Measurements from ENCODE around the gene RBM3.

The RBM3 gene

DNA sequence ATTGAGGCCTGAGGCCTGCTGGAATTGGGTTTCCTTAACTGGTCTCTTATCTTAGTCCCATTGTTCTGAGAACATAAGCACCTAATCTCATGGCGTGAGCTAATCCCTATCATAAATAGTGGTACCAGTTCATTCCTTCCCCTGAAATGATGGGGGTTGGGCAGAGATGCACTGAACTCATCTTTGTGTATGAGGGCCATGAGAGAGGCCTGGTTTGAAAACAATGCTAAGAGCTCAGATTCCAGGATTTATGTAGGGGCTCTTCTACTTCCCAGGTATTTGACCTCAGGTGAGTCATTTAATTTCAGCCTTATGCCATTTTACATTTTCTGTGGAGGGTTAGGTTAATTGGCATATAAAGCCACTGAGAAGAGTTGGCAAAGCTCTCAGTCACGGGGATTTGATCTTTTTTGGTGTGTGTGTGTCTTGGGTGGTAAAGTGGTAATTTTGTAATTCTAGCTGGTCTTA is 4.4 kb downstream of the RBM3 start:
- DNase-seq = no peak

DNA sequence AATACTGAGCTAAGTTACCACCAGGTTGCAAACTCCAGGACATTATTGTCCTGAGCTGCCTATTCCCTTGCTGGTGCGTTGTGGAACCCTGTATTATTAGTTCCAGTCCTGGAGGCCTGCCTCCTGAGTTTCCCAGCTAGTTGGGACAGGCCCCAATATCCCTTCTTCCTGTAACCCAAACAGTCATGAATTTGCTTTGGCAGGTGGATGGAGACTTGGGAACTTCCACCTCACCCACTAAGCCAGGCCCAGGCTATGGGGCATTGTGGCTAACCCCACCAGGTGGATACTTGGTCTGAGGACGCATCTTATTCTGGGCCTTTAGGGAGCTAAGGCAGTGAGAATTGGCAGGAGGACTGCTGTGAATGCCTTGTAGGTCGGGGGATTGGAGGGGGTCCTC is 5.0 kb downstream of the RBM3 start:
- DNase-seq = no peak

DNA sequence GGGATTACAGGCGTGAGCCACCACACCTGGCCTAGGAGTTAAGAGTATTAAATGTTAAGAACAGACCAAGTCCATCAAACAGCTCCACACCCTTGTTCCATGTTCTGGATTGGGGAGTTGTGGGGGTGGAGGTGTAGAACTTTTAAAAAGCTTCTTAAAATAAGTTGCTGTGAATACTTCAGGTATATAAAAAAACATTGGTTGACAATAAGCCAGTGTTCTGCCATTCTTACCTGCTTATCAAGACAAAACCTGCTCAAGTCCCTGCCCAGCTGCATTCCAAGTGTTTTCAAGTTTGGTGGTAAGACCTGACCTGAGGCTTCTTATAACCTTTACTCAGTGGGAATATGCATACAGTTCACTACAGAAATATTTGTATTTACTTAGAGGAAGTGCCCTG is 6.4 kb downstream of the RBM3 start:
- DNase-seq = no peak

DNA sequence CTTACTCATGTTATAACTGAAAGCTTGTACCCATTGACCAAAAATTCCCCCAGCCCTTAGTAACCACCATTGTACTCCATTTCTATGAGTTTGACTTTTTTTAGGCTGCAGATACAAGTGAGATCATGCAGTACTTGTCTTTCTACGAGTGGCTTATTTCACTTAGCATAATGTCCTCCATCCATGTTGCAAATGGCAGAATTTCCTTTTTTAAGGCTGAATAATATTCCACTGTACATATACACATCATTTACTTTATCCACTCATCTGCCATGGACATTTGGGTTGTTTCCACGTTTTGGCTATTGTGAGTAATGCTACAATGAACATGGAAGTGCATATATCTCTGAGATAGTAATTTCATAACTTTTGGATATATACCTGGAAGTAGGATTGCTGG is 10.4 kb downstream of the RBM3 start:
- no peak for DNase-seq

DNA sequence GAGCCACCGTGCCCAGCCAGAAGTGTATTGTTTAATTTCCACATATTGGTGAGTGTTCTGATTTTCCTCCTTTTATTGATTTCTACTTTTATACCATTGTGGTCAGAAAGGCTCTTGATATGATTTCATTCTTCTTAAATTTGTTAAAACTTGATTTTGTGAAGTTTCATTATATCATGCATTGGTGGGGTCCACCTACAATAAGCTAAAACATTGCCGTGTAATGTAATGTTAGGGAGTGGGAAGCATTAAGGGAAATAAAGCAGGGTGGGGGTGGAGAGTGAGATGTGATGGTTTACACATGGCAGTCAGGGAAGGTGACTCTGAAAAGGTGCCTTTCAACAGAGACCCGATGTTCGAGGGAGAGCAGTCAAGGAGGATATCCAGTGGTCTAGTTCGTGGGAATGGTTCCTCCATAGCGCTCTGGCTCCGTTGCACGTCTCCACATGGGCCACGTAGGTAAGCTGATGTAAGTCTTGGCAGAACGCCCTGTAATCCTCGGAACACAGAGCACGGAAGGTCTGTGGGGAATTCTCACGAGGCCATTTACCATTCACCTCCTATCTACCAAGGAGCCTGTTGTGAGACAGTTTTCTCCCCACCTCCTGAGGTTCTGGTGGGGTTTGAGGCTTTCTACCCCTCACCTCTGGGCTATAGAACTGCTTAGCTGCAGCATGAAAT is 15.3 kb downstream of the RBM3 start:
- DNase-seq = no peak

DNA sequence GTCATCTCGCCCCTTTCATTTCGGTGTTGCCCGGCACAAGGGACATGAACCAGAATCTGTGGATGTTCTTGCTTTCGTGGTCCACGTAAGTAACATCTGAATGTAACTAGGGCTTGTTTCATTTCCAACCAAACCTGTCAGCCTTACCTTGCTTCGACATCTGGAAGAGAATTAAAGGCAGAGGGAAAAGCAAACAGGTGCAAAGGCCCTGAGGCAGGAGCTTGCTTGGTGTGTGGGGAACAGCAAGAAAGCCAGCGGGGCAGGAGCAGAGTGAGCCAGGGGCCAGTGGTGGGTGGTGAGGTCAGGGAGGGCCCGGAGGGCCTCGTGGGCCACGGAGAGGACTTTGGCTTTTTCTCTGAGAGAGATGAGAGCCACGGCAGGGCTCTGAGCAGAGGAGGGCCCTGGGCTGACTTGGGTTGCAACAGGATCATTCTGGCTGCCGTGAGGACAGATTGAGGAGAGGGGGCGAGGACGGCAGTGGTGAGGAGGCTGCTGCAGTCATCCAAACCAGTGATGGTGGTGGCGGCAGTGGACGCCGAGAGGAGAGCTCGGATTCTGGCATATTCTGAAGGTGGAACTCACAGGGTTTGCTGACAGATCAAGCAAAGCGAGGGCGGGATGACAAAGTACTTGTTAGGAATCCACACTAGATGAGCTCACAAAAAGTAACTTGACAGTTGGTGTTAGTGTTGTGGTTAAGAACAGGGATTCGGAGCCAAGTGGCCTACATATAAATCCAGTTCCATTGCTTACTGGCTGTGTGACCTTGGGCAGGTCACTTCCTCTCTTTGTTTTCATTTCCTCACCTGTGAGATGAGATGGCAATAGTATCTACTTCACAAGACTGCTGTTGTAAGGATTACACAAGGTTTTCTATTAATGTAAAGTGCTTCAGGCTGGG is 16.2 kb downstream of the RBM3 start:
- DNase-seq = no peak

DNA sequence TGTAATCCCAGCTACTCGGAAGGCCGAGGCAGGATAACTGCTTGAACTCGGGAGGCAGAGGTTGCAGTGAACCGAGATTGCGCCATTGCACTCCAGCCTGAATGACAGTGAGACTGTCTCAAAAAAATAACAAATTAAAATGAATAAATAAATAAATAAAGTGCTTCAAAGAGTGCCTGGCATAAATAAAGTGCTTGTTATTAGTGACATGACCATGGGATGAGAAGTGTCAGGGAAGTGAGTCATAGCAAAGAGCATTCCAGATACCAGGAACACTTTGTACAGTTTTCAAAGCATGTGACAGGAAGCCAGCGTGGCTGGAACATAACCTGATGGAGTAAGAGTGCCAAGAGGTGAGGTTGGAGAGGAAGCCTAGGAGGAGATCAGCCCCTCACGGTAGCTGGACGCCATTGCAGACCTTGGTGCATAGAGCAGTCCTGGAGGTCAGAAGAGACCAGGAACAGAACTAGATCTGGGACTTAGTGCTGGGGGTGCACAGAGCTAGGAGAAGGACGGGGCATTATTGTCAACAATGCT is 17.0 kb downstream of the RBM3 start:
- DNase-seq = no peak

DNA sequence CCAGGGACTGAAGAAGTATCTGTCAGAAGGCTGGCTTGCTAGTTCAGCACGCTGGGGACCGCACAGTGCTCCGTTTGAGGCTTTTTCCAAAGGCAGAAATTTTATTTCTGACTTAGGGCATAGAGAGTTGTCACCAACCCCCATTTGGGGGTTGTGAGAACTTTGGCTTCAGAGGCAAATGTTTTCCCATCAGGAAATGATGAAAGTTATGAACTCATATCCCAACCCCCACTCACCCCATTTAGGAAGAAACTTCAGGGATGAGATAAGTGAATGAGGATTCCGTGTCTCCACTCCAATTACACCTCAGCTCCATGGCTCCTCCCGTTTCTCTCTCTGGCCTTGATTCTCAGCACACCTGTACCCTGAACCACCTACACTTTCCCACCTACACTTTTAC is 18.7 kb downstream of the RBM3 start:
- DNase-seq = no peak

DNA sequence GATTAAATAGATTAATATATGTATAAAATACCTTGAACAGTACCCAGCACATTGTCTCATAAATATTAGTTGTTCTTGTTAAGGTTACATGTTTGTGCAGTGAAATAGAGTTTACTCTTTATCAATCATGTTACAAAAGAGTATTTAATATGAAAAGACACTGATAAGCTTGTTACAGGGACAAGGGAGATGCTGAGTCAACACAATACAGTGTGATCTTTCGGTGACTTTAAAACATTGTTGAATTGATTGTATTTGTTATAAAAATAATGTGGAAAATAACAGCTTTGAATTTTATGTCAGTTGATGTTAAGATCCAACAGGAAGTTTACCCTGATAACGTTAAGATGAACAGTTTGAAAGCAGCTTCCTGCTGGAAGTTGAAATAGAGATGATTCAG is 21.6 kb downstream of the RBM3 start:
- DNase-seq = no peak

DNA sequence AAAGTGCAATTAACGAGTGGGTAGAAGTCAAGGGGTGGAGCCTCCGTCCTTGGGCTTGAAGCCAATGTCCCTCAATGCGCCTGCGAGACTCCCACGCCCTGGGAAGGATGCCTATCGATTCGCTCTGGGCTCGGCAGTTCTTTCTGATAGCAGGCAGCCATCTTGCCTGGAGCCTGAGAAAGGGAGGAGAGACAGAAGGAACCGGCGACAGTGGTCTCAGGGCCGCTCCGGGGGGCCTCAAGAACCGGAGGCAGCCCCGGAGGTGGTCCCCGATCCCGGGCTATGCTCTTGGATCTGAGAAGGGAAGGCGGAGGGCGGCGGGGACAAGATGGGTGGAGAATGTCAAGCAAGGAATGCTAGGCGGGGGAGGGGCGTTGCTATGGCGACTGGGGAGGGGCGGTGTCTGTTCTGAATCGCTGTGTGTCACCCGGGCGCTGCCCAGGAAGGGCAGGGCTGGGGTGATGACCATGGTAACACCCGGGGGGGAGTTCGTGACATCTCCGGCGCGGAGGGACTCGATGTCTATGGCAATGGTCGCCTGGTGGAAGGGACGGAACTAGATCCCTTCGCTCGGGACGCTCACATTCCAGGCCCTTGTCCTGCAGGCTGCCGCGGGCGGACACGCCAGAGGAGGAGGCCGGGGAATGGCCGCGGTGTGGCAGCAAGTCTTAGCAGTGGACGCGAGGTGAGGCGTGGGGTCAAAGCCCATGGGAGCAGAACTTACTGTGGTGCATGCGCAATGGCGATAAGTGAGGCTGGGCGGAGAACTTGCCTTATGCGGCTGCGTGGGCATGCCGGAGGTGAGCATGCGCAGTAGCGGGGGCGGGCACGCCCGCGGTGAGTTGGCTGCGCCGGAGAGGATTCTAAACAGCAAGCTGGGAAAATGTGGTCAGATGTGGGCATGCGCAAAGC is 23.3 kb downstream of the RBM3 start, which contains the start of gene WDR13:
Gene WDR13 (plus strand): TSS at position 140 of the 912 bp plus-strand sequence. CDS start 505 bp downstream, at position 645.
- DNase-seq = peak; percentile 87

DNA sequence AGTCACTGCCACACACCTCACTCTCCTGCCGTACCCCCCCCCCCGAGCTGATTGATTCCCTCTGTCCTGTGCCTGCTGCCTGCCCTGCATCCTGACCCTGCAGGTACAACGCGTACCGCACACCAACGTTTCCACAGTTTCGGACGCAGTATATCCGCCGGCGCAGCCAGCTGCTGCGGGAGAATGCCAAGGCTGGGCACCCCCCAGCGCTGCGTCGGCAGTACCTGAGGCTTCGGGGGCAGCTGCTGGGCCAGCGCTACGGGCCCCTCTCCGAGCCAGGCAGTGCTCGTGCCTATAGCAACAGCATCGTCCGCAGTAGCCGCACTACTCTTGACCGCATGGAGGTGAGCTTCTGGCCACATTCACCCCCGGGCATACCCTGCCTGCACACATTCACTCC is 24.3 kb downstream of the RBM3 start:
- DNase-seq = no peak

DNA sequence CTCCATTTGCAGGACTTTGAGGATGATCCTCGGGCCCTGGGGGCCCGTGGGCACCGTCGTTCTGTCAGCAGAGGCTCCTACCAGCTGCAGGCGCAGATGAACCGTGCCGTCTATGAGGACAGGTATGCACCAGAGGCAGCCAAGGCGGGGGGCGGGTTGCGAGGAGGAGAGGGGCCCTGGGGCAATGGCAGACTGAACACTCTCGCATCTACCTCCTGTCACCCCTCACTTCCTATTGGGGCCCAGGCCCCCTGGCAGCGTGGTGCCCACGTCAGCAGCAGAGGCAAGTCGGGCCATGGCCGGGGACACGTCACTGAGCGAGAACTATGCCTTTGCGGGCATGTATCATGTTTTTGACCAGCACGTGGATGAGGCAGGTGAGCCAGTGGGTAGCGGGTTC is 25.1 kb downstream of the RBM3 start:
- no peak for DNase-seq

DNA sequence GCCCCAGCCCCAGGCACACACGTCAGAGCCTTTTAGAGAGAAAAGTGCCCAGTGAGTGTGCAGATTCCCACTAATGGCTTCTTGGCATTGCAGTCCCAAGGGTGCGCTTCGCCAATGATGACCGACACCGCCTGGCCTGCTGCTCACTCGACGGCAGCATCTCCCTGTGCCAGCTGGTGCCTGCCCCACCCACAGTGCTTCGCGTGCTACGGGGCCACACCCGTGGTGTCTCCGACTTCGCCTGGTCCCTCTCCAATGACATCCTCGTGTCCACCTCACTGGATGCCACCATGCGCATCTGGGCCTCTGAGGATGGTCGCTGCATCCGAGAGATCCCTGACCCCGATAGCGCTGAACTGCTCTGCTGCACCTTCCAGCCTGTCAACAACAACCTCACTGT is 25.9 kb downstream of the RBM3 start:
- no peak for DNase-seq

DNA sequence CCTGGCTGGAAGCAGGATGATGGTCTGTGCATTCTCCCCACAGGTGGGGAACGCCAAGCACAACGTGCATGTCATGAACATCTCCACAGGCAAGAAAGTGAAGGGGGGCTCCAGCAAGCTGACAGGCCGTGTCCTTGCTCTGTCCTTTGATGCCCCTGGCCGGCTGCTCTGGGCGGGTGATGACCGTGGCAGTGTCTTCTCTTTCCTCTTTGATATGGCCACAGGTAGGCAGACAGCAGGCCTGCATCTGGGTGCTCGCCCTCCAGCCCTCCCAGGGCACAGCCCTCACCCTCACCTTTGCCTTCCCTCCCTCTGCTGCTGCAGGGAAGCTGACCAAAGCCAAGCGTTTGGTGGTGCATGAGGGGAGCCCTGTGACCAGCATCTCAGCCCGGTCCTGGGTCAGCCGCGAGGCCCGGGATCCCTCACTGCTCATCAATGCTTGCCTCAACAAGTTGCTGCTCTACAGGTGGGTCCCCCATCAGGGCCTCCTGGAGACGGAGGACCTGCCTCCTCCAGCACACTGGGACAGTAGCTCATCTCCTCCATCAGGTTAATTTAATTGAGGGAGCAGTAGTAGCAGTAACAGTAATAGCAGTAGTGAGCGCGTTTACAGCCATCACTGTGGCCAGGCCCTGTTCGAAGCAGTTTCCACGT is 27.6 kb downstream of the RBM3 start:
- DNase-seq = no peak

DNA sequence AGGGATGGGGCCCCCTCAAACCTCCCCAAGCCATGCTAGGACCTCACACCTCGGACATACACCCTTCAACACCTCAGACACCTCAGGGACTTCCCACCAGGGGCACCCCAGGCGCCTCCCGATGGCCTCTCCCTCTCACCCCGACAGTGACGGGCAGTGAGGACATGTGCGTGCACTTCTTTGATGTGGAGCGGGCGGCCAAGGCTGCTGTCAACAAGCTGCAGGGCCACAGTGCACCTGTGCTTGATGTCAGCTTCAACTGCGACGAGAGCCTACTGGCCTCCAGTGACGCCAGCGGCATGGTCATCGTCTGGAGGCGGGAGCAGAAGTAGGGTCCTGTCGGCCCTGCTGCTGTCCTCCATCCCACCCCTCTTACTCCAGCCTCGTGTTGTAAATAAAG is 30.4 kb downstream of the RBM3 start:
- no peak for DNase-seq

DNA sequence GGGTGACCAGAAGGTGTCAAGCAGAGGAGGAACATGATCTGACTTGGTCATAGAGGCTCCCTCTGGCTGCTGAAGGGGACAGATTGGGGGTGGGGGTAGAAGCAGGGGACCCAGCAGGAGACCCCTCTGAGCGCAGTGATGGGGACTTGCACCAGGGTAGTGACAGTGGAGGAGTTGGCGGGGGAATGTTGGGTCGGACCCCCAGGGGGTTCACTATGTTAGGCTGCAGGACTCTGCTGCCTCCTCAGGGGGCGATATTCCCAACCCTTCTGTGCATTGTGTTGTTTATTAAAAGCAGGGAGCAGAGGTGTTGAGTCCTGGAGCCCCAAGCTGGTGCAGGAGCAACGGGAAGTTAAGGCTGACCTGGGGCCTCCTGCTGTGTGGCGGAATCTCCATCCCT is 31.8 kb downstream of the RBM3 start:
- no peak for DNase-seq

DNA sequence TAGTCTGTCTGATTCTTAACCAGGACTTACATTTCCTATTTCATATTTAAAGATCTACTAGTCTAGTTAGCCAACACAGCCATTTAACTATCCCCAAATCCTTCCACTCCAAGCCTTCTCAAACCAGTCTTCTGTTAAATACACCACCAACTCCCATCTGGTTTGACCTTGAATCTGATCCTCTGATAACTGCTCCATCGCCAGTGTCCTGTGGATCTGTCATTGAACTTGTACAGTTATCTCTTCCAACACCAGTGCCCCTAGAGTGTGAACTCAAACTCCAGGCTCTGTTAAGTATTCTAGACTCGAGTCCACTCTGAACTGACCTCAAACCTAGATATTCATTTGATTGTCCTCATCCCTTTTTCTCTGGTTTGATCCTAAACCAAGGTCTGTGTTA is 37.4 kb downstream of the RBM3 start:
- no peak for DNase-seq

DNA sequence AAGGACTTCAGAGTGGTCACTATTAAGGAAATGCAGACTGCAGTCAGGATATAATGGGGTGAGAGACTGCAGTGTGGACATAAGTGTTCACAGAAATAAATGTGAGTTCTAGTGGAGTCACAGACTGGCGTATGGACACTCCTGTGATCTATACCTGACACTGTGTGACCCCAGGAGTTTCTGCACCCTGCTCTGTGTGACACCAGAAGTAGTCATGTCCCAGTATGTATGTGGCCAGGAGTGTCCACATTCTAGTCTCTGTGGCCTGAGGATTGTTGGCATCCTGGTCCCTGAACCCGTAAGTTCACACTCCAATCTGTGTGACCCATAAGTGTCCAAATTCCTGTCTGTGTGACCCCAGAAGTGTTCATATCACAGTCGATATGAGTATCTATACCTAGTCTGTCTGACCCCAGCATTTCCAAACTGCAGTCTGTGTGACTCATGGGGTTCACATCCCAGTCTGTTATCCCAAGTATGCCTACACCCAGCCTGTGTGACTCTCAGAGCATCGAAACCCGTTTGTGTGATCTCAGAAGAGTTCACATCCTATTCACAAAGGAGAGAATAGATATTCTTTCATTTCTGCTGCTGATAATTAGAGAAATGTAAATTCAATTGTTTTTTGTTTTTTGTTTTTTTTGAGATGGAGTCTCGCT is 39.3 kb downstream of the RBM3 start:
- no peak for DNase-seq

DNA sequence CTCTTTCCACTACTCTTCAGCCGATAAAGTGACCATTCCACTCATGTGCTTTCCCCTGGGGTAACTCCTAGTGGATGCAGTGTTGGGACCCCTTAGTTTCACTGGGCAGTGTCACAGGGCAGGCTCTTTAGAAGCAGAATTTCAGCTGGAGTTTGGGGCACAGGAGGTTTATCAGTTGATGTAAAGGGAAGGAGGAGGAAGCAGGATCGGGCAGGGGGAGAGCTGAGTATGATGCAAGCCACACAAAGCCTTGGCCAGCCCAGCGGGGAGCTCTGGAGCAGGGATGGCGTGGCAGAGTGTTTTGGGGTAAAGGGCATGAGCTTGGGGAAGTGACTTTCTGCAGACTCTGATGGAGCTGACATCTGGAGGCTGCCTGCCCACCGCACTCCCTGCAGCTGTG is 42.3 kb downstream of the RBM3 start:
- DNase-seq = no peak

DNA sequence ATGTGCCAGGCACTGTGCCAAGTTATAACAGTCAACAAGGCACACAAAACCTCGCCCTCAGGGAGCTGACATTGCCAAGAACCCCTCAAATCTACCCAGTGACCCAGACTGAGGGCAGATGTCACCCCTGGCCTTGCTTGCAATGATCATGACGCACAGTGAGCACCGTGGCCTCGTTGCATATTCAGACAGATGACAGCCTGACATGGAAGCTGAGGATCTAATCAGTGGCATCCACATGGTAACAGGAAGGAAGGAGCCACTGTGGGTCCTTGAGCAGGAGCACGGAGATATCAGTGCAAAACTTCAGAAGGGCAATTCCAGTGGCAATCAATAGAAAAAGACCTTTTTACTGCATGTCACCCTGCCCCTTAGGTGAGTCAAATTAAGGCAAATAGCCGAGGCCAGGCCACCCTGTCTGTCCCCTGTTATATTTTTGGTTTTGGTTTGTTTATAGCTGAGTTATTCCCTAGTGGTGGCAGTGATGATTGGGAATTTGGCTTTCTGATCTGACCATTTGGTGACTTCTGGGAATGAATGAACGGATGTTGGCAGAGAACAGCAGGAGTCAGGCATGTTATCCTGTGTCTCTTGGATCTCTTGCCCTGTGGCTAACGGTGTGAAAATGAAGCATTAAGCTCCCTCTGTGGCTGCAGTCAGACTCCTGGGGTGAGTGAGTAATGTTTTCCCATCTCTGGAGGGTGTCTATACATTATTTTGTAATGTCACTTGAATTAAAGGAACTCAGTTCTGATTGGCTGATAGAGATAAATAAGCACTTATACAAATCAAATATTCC is 43.5 kb downstream of the RBM3 start:
- no peak for DNase-seq

Data from activated naive CD4-positive, alpha-beta T cell treated with anti-CD3 and anti-CD28 coated beads, Interleukin-2, amount 50 U/mL, for 16 hours (primary cell).